Measurements from ENCODE around the gene NDUFV3.
"Not testable (repeated sequence)": the region's sequence is repeated elsewhere in the genome, so short reads cannot be mapped to it uniquely, and the experiment has no call there.

DNA sequence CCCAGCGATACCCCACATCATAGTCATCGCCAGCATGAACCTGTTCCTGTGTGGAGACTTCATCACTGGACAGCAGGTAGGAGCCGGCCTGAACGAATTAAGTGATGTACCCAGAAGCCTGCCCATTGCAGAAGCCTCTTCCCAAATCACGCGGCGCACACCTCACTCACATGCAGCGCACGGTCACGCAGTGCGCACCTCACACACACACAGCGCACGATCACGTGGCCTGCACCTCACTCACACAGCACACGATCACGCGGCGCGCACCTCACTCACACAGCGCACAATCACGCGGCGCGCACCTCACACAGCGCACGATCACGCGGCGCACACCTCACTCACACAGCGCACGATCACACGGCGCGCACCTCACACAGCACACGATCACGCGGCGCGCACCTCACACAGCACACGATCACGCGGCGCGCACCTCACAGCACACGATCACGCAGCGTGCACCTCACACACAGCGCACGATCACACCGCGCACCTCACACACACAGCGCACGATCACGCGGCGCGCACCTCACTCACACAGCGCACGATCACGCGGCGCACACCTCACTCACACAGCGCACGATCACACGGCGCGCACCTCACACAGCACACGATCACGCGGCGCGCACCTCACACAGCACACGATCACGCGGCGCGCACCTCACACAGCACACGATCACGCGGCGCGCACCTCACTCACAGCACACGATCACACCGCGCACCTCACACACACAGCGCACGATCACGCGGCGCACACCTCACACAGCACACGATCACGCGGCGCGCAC, 44.8 kb upstream of the NDUFV3 start:
- TF ChIP-seq, protein P1, sequence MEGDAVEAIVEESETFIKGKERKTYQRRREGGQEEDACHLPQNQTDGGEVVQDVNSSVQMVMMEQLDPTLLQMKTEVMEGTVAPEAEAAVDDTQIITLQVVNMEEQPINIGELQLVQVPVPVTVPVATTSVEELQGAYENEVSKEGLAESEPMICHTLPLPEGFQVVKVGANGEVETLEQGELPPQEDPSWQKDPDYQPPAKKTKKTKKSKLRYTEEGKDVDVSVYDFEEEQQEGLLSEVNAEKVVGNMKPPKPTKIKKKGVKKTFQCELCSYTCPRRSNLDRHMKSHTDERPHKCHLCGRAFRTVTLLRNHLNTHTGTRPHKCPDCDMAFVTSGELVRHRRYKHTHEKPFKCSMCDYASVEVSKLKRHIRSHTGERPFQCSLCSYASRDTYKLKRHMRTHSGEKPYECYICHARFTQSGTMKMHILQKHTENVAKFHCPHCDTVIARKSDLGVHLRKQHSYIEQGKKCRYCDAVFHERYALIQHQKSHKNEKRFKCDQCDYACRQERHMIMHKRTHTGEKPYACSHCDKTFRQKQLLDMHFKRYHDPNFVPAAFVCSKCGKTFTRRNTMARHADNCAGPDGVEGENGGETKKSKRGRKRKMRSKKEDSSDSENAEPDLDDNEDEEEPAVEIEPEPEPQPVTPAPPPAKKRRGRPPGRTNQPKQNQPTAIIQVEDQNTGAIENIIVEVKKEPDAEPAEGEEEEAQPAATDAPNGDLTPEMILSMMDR (conservative IDR thresholded peaks at IDR 0.05), result not testable (repeated sequence)
- not testable (repeated sequence) for TF ChIP-seq ZFX (IDR thresholded peaks at IDR 0.05)

All from C4-2B (cell line).